Medulla oblongata (tissue), 1 donor: Measurements from ENCODE around the gene ADGRF1.
A peak's percentile ranks its signal among the peaks of the same experiment; 100 is the strongest.
"Not testable (repeated sequence)": the region's sequence is repeated elsewhere in the genome, so short reads cannot be mapped to it uniquely, and the experiment has no call there.

Experiments used
- DNase-seq: peaks from one replicate; pipeline ENCODE4 v3.0.0-alpha.2; 2015; ENCODE audit errors: extremely low spot score

ADGRF1 gene

GRCh38 chr6:47061309-47062300 lies 19.5 kb upstream of the ADGRF1 start:
- peak; percentile 86 for DNase-seq

GRCh38 chr6:47059216-47059885 lies 17.2 kb upstream of the ADGRF1 start:
- DNase-seq: no peak

GRCh38 chr6:47057830-47058540 lies 15.9 kb upstream of the ADGRF1 start:
- no peak for DNase-seq

DNA sequence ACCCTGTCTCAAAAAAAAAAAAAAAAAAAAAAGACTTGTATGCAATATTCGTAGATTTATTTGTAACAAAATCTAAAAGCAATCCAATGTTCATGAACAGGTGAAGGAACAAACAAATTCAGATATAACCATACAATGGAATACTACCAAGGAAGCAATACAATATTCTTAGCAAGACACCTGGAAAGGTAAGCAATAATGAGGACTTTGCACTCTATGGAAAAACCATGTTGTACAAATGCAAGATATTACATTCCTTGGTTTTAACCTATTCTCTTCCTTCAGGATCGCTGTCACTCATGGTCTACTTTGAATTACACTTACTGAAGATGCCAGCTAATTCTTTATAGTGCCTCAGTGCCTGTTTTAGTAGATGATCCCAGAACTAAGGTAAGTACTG lies 14.7 kb upstream of the ADGRF1 start:
- no peak for DNase-seq

- not testable (repeated sequence) for DNase-seq
These were observed 12.2 kb upstream of the ADGRF1 start for GRCh38 chr6:47054302-47054701.

DNA sequence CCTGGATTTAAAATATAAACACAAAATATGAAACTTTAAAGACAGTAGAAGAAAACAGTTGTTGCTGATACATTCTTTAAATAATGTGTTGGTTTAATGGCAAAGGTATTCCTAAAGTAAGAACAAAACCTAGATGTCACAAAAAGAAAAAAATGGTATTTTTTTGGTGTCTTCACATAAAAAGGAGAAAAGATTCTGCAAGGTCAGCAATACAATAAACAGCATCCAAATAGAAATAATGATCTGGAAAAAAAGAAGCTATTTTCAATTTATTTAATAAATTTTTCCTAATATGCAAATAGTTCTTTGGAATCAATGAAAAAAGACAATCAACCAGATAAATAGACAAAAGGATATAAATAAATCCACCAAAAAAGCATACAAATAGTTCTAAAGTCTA lies 6.5 kb upstream of the ADGRF1 start:
- DNase-seq: no peak

DNA sequence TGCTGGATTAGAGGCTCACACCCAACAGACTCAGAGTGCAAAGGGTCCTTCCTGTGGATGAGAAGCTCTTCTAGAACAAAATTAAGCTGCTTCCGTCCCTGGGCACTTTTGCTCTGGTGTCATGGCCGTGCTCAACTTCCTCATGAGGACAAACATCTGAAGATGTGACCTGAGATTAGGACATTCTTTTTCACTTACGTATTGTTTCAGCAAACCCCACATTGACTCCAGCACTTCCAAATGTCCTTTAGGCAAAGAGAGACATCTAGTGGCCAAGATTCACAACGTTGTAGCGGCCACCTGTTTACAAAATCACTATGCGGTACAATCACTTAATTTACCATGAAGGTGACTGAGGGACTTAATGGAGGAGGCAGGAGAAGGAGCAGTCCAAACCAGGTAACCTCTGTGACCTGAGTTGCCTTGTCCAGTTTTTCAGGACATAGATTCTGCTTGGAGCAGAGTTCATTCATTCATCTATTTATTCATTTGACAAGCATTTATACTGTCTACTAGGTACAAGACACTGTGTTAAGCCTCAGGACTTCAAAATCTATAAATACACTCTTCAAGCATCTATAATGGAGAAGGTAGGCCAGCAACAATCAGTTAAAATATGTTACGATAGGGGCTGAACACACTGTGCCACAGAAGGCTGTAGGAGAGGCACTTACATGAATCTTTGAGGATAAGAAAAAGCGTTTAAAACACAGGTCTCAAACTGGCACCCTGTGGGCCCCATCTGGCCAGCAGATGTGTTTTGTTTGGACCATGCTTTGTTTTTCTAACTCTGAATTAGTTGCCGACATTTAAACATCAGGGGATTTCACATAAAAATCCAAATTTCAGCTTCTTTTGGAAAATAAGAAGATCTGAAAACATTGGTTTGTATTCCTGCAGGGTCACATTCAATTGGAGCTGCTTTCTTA lies 5.6 kb upstream of the ADGRF1 start:
- DNase-seq: peak; percentile 85

DNA sequence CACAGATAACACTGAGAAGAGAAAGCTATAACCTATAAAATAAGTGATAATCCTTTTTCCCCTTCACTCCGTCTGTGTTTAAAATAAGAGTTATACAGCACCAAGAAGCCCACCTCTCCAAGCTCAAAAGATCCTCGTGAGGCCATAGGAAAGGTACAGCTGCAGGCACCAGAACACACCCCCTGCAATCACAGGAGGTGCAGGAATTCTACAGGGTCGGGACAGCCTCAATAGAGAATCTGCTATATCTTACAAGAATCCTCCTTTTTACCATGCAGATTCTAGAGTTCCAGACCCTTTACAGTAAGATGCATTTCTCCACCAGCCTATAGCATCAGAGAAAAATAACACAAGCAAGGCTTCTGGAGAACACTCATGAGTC lies 5.0 kb upstream of the ADGRF1 start:
- no peak for DNase-seq

DNA sequence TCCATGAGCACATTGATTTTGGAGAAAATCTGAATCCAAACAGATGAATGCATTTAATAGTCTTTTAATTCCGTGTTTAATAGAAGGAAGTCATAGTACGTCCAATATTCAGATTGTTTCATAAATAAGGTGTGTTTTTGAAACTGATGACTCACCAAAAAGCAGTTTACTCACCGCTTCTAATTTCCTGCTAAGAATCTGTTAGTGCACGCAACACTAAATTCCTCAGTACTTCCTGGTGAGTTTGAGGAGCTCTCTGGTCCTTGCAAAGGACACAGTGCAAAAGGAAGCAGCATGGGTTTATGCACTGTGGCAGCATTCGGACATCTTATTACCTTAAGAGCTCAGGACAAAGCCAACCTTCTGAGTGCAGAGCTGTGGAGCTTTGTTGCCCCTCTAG lies 2.3 kb upstream of the ADGRF1 start:
- no peak for DNase-seq

- DNase-seq: no peak
These were observed 1.2 kb upstream of the ADGRF1 start for GRCh38 chr6:47043286-47043685.

GRCh38 chr6:47041741-47042140 lies 391 bp downstream of the ADGRF1 start:
- peak; percentile 53 for DNase-seq

DNA sequence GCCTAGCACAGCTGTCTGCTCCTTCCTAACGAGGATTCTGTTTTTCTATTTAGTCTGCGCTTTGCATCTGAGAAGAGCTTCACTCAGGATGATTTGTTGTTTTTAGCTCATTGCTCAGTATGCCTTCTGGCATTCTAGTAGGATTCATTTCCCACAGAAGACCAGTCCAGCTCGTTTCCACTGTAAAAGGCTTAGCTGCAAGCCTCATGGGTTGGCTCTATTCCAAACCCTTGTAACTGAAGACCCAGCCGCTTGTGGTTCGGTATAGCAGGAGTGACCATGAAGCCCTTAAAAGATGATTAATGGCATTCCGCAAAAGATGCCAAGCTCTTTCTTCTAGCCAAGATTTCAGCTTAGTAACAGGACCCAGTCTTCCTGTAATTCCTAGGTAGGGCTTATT lies 7.2 kb downstream of the ADGRF1 start:
- peak; percentile 40 for DNase-seq

DNA sequence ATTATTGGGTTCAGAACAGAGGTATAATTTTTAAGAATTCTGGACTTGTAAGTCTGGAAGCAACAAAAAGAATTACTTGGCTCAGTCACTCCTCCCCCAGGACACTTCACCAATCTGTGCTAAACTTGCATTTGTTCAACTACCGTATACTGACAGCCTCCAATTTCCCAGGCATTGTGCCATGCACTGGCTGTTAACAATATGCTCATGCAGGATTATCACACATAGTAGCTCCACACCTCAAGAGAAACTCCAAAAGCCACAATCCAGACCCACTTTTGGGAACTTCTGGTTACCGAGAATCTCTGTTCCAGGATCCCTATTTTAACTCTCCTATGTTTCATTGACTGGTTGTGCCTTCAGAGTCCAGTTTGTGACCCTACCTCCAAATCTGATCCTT lies 7.7 kb downstream of the ADGRF1 start:
- no peak for DNase-seq

DNA sequence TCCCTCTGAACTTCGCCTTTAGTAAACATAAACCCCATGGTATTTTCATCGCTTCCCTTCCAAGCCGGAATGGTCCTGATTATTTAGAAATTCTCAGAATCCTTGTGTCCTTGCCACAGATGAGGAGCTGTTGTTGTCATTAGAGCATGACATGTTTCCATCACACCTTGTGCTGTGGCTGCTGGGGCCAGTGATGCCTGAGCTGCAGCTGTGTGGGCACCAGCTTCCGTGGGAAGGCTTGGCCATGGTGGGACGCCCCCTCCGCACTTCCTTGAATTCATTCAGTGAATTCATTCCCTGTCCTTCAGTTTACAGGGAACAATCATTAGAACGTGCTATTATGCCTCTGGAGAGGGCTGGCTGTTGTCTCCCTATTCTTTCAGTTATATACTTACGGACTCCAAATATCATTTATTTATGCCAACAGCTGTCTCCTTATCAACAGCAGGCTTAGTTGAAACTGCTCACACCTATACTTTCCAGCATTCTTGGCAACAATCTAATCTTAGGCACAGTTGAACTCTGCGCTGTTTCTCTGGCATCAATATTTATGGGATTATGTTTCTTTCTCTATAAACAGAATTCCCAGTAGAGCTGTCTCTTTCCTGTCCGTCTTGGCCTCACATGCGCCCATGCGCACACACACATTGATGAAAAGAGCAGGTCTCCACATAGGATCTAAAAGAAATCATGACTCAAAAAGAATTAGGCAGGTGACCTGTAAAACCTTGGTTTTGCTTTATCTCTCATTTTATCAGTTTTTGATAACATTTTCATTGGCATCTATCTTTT lies 9.0 kb downstream of the ADGRF1 start:
- DNase-seq: no peak

DNA sequence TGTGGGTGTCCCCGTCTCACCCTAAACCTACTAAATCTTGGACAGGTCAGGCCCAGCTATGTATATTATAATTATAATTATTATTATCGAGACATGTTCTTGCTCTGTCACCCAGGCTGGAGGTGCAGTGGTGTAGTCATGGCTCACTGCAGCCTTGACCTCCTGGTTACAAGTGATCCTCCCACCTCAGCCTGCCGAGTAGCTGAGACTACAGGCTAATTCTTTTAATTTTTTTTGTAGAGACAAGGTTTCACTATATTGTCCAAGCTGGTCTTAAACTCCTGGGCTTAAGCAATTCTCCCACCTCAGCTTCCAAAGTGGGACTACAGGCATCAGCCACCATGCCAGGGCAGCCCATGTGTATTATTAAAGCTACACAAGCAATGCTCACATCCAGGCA lies 10.5 kb downstream of the ADGRF1 start:
- no peak for DNase-seq

DNA sequence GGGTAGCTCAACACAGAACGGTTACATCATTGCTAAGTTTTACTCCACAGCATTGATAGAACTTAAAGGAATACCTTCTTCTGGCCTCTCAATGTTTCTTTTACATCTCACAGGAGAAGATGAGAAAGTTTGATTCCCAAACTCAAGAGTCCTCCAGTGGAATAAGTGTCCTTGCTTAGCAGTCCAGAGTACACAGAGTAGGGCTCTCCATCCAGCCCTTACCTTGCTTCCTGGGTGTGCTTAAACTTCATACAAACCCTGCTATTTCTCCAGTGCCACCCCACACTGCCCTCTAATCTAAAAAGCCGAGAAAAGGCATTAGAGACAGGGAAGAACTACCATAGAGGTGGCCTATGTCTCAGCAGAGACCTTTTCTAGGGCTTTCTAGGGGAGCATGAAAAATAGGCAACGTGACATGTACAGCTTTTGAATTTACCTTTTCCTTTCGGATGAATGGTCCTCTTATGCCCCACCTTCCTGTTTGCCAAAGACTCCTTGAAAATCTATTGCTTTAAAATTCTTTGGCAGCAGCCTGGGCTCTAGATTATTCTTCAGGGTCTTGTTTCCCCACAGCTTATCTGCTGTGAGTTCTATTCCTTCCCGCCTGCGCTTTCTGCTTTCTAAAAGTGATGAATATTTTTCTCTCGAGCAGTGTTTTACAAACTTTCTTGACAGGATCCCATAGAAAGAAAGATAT lies 12.1 kb downstream of the ADGRF1 start:
- no peak for DNase-seq

GRCh38 chr6:47028835-47029360 lies 13.2 kb downstream of the ADGRF1 start:
- no peak for DNase-seq

GRCh38 chr6:47027315-47027714 lies 14.8 kb downstream of the ADGRF1 start:
- no peak for DNase-seq

- no peak for DNase-seq
These were observed 15.5 kb downstream of the ADGRF1 start for GRCh38 chr6:47026679-47027078.

GRCh38 chr6:47023573-47023972 lies 18.6 kb downstream of the ADGRF1 start:
- no peak for DNase-seq
